ENCODE measurements around the gene C10orf90.

The C10orf90 gene

GRCh38 chr10:126528315-126528835 lies 142.1 kb downstream of the C10orf90 start:
- no peak for DNase-seq

- no peak for DNase-seq
Observed at GRCh38 chr10:126527645-126528314, 142.7 kb downstream of the C10orf90 start.

GRCh38 chr10:126525326-126525725 lies 145.2 kb downstream of the C10orf90 start:
- no peak for DNase-seq

GRCh38 chr10:126524526-126524925 lies 146.0 kb downstream of the C10orf90 start:
- DNase-seq = no peak

GRCh38 chr10:126523071-126523470 lies 147.4 kb downstream of the C10orf90 start:
- DNase-seq = no peak

- DNase-seq = no peak
Observed at GRCh38 chr10:126521399-126521798, 149.1 kb downstream of the C10orf90 start.

- no peak for DNase-seq
Observed at GRCh38 chr10:126520751-126521317, 149.7 kb downstream of the C10orf90 start.

GRCh38 chr10:126519992-126520391 lies 150.5 kb downstream of the C10orf90 start:
- DNase-seq = no peak

- no peak for DNase-seq
Observed at GRCh38 chr10:126519185-126519584, 151.3 kb downstream of the C10orf90 start.

- DNase-seq = no peak
Observed at GRCh38 chr10:126518218-126519080, 152.0 kb downstream of the C10orf90 start.

- DNase-seq = no peak
Observed at GRCh38 chr10:126516515-126516914, 154.0 kb downstream of the C10orf90 start.

- DNase-seq = no peak
Observed at GRCh38 chr10:126511917-126512479, 158.5 kb downstream of the C10orf90 start.

- DNase-seq = no peak
Observed at GRCh38 chr10:126509182-126509581, 161.3 kb downstream of the C10orf90 start.

GRCh38 chr10:126508535-126509040 lies 161.9 kb downstream of the C10orf90 start:
- no peak for DNase-seq

GRCh38 chr10:126504761-126505112 lies 165.8 kb downstream of the C10orf90 start:
- no peak for DNase-seq

- no peak for DNase-seq
Observed at GRCh38 chr10:126504063-126504760, 166.3 kb downstream of the C10orf90 start.

- no peak for DNase-seq
Observed at GRCh38 chr10:126503392-126504062, 167.0 kb downstream of the C10orf90 start.

GRCh38 chr10:126502441-126502840 lies 168.1 kb downstream of the C10orf90 start:
- no peak for DNase-seq

GRCh38 chr10:126501828-126502227 lies 168.7 kb downstream of the C10orf90 start:
- DNase-seq = no peak

GRCh38 chr10:126500866-126501265 lies 169.6 kb downstream of the C10orf90 start:
- no peak for DNase-seq

- no peak for DNase-seq
Observed at GRCh38 chr10:126500185-126500584, 170.3 kb downstream of the C10orf90 start.

- DNase-seq = no peak
Observed at GRCh38 chr10:126499744-126500143, 170.7 kb downstream of the C10orf90 start.
